Calu3 (cell line): ENCODE results near the gene TCF4. TPM values are rescaled to one million over a fixed set of nuclear protein-coding genes. Genes with fewer than 3 reads are reported as not detected.

Experiments
- BruUV-seq: library from RNA; stranded (reverse); fragments of 400-500 nt; replicated peaks from 2 replicates; lab custom pipeline; 2021; lab: Mats Ljungman, UMichigan
- CTCF ChIA-PET: fragments of 300-600 bp; sonication (Branson Sonifier 250); formaldehyde crosslinking; loops from one replicate; lab custom pipeline; 2022; ENCODE audit warnings: antibody characterized with exemption; lab: Charles Lee
- DNase-seq: peaks from one replicate; pipeline ENCODE4 v3.0.0; 2022
- H3K27ac Mint-ChIP-seq: one replicate; pipeline ENCODE4 v1.8.0; 2022; ENCODE audit warnings: mixed read lengths; ENCODE audit not compliant: unreplicated experiment
- H3K27me3 Mint-ChIP-seq: one replicate; pipeline ENCODE4 v1.8.0; 2022; ENCODE audit warnings: mixed read lengths; ENCODE audit not compliant: unreplicated experiment
- H3K36me3 Mint-ChIP-seq: one replicate; pipeline ENCODE4 v1.8.0; 2022; ENCODE audit warnings: mild to moderate bottlenecking, moderate library complexity, mixed read lengths; ENCODE audit not compliant: insufficient read depth, unreplicated experiment
- H3K4me1 Mint-ChIP-seq: one replicate; pipeline ENCODE4 v1.8.0; 2022; ENCODE audit warnings: mild to moderate bottlenecking, low read depth, mixed read lengths; ENCODE audit not compliant: unreplicated experiment
- H3K4me3 Mint-ChIP-seq: one replicate; pipeline ENCODE4 v1.8.0; 2022; ENCODE audit warnings: mild to moderate bottlenecking, low read depth, moderate library complexity, mixed read lengths; ENCODE audit not compliant: unreplicated experiment
- H3K9me3 Mint-ChIP-seq: one replicate; pipeline ENCODE4 v1.8.0; 2022; ENCODE audit warnings: low read depth, mixed read lengths; ENCODE audit not compliant: unreplicated experiment
- intact Hi-C: fragments of 100-400 bp; cut with micrococcal nuclease; formaldehyde crosslinking; loops from one replicate; pipeline ENCODE4 v1.10.0; 2022; ENCODE audit not compliant: unreplicated experiment
- total RNA-seq: library from RNA; stranded (reverse); gene quantifications from 2 replicates; pipeline ENCODE4 v1.2.3, GENCODE V29; 2022
- TF ChIP-seq, protein P1 (sequence below): fragments of 200-600 bp; IDR thresholded peaks from one replicate; pipeline ENCODE4 v1.8.0; 2022; ENCODE audit warnings: antibody characterized with exemption; ENCODE audit not compliant: unreplicated experiment

TCF4 gene
- total RNA-seq, 1 experiment from 2014 or later, result 0.21 TPM

DNA sequence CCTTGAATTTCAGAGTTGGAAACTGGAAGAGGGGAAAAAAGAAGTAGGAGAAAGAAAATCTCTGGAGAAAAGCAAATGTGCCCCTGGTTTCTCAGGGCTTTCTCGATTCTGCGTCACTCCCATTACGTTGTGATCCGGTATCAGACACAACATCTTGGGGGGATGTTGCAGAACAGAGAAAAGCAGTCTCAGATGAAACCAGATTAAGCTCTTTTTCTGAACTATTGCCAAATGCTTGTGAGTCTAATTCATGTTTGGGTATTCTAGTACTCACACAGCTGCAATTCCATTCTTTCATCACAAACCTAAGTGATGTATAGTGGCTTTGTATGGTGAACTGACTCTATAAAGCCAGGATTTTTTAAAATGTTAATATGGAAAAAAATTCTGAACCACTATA lies 233.2 kb downstream of the TCF4 start:
- H3K4me1 Mint-ChIP-seq, result no peaks in the 10 kb centered on the region
- H3K36me3 Mint-ChIP-seq, result no peaks in the 10 kb centered on the region
- intact Hi-C loops, result no loop called here
- H3K27ac Mint-ChIP-seq, result no peak overlapping the region
- H3K4me3 Mint-ChIP-seq, result no peak overlapping the region
- no peak for DNase-seq
- TF ChIP-seq, protein P1, sequence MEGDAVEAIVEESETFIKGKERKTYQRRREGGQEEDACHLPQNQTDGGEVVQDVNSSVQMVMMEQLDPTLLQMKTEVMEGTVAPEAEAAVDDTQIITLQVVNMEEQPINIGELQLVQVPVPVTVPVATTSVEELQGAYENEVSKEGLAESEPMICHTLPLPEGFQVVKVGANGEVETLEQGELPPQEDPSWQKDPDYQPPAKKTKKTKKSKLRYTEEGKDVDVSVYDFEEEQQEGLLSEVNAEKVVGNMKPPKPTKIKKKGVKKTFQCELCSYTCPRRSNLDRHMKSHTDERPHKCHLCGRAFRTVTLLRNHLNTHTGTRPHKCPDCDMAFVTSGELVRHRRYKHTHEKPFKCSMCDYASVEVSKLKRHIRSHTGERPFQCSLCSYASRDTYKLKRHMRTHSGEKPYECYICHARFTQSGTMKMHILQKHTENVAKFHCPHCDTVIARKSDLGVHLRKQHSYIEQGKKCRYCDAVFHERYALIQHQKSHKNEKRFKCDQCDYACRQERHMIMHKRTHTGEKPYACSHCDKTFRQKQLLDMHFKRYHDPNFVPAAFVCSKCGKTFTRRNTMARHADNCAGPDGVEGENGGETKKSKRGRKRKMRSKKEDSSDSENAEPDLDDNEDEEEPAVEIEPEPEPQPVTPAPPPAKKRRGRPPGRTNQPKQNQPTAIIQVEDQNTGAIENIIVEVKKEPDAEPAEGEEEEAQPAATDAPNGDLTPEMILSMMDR, result no peak
- CTCF ChIA-PET, result interaction anchor here (1.5 kb wide), 1 partner anchor 11 kb away, joined by 5 read pairs; no protein-coding TSS in a partner anchor
- H3K9me3 Mint-ChIP-seq, result no peaks in the 10 kb centered on the region
- no peaks in the 10 kb centered on the region for H3K27me3 Mint-ChIP-seq
- no TSS peak for BruUV-seq

DNA sequence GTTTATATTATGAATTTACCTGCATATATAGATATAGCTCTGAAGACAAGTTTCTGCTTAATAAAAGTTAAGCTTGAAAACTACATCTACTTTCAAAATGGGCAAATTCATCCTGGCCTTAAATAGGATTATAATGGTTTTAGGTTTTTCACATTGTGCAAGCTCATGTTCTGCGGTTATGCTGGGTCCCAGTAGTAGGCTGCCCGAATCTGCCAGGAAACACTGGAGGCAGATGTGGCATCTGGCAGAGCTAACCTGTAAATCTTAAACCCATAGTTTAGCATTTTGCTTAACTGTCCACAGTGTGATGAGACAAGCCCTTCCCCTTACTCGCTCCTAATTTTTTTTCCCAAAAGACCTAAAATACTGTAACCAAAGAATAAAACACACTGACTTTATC lies 234.2 kb downstream of the TCF4 start:
- CTCF ChIA-PET, result no interaction called here
- no peak overlapping the region for H3K27ac Mint-ChIP-seq
- TF ChIP-seq, protein P1, result no peak
- H3K9me3 Mint-ChIP-seq, result no peaks in the 10 kb centered on the region
- H3K4me3 Mint-ChIP-seq, result no peak overlapping the region
- H3K4me1 Mint-ChIP-seq, result no peaks in the 10 kb centered on the region
- no TSS peak for BruUV-seq
- intact Hi-C loops, result no loop called here
- no peaks in the 10 kb centered on the region for H3K27me3 Mint-ChIP-seq
- H3K36me3 Mint-ChIP-seq, result no peaks in the 10 kb centered on the region
- DNase-seq, result no peak

DNA sequence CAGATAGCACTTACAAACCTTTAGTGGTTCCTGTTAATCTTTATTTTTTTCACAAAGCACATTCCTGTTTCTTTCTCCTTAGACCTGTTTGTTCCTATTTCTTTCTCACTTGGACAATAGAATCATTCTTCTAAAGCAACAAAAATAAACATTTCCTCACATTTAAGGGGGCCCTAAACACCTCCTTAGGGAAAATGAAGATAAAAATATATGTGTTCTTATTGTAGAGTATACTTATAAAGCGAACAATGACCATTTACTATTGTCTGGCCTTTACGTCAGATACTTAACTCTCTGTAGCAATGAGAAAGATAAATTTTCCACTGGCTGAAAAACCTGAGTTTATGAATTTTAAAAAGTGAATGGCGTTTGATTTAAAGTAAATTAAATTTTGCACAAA lies 234.6 kb downstream of the TCF4 start:
- no peaks in the 10 kb centered on the region for H3K4me1 Mint-ChIP-seq
- H3K36me3 Mint-ChIP-seq, result no peaks in the 10 kb centered on the region
- DNase-seq, result no peak
- intact Hi-C loops, result no loop called here
- TF ChIP-seq, protein P1, result no peak
- no peaks in the 10 kb centered on the region for H3K9me3 Mint-ChIP-seq
- no TSS peak for BruUV-seq
- no peaks in the 10 kb centered on the region for H3K27me3 Mint-ChIP-seq
- H3K4me3 Mint-ChIP-seq, result no peak overlapping the region
- CTCF ChIA-PET, result no interaction called here
- H3K27ac Mint-ChIP-seq, result no peak overlapping the region

DNA sequence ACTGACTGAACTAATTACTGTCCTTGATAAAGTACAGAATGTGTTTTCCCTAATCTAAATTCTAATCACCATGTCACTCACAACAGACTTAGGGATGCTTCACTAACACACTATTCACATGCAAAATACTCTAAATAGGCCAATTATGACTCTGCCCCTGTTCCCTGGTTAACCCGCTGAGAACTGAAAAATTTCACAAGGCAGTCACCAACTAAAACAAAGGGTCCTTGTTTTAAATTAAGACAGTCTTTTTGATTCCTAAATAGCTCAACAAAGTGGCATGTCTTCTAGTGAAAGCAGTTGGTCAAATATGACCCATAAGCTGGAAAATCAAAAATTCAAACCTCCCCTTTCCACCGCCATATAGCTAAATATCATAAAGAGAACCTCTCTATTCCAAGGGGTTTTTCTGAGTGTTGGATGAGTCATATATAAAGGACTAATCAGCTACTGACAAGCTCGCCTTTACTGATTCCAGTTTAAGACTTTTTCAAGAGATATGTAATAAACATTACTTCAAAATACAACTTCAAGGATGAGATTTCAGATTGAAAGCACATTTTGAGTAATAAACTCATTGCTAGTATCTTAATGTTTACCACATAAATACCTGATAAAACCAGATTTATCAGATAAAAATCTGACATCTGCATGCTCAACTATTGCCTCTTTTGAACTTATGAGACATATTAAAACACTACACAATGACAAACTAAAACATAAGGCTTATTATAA lies 235.8 kb downstream of the TCF4 start:
- Mint-ChIP-seq H3K27ac (no peak overlapping the region), H3K27me3 (no peaks in the 10 kb centered on the region), H3K36me3 (no peaks in the 10 kb centered on the region), H3K4me3 (no peak overlapping the region), H3K4me1 (no peaks in the 10 kb centered on the region), H3K9me3 (no peaks in the 10 kb centered on the region)
- no TSS peak for BruUV-seq
- DNase-seq, result no peak
- TF ChIP-seq, protein P1, result no peak
- intact Hi-C loops, result no loop called here
- CTCF ChIA-PET, result no interaction called here
